IPS-NIHi11 (cell line): ENCODE results near the gene FRS2.

ENCODE experiments used
- DNase-seq: peaks from one replicate; pipeline ENCODE4 v3.0.0; 2012; ENCODE audit warnings: mixed read lengths, low spot score

The FRS2 gene

GRCh38 chr12:69533844-69534243 lies 63.7 kb downstream of the FRS2 start:
- no peak for DNase-seq

- peak; percentile 84 for DNase-seq
Measured at GRCh38 chr12:69534389-69534822, 64.2 kb downstream of the FRS2 start.

- no peak for DNase-seq
Measured at GRCh38 chr12:69540987-69541386, 70.8 kb downstream of the FRS2 start.

GRCh38 chr12:69544087-69544486 lies 73.9 kb downstream of the FRS2 start:
- no peak for DNase-seq

- no peak for DNase-seq
Measured at GRCh38 chr12:69545081-69545480, 74.9 kb downstream of the FRS2 start.

- no peak for DNase-seq
Measured at GRCh38 chr12:69546693-69547438, 76.7 kb downstream of the FRS2 start.

GRCh38 chr12:69548687-69549086 lies 78.5 kb downstream of the FRS2 start:
- no peak for DNase-seq

GRCh38 chr12:69550569-69551350 lies 80.6 kb downstream of the FRS2 start:
- no peak for DNase-seq

- DNase-seq = peak; percentile 29
Measured at GRCh38 chr12:69553628-69554248, 83.5 kb downstream of the FRS2 start.

GRCh38 chr12:69555461-69555860 lies 85.3 kb downstream of the FRS2 start:
- no peak for DNase-seq

- DNase-seq = no peak
Measured at GRCh38 chr12:69556383-69556782, 86.2 kb downstream of the FRS2 start.

- no peak for DNase-seq
Measured at GRCh38 chr12:69563166-69563762, 93.1 kb downstream of the FRS2 start.

GRCh38 chr12:69566603-69567002 lies 96.4 kb downstream of the FRS2 start:
- no peak for DNase-seq

GRCh38 chr12:69569236-69569635 lies 99.0 kb downstream of the FRS2 start:
- no peak for DNase-seq

- DNase-seq = no peak
Measured at GRCh38 chr12:69570000-69570516, 99.9 kb downstream of the FRS2 start.

GRCh38 chr12:69570545-69571399 lies 100.6 kb downstream of the FRS2 start:
- peak; percentile 70 for DNase-seq

- no peak for DNase-seq
Measured at GRCh38 chr12:69575346-69575745, 105.2 kb downstream of the FRS2 start.

- no peak for DNase-seq
Measured at GRCh38 chr12:69578283-69578682, 108.1 kb downstream of the FRS2 start.

GRCh38 chr12:69579029-69579428 lies 108.8 kb downstream of the FRS2 start:
- DNase-seq = no peak

GRCh38 chr12:69580074-69580473 lies 109.9 kb downstream of the FRS2 start:
- no peak for DNase-seq

- peak; percentile 57 for DNase-seq
Measured at GRCh38 chr12:69583203-69583602, 113.0 kb downstream of the FRS2 start.
